Endothelial cell of umbilical vein (primary cell): Measurements from ENCODE around the gene EPB41L3.

ENCODE experiments used
- CTCF ChIP-seq, 2 donors: IDR thresholded peaks; 1 replicate in 1 of 2; 2 replicates in 1 of 2; pipeline ENCODE4 v1.5.1; 2011; ENCODE audit warnings: low read length in 2 of 2, mild to moderate bottlenecking in 2 of 2, moderate library complexity in 2 of 2, control low read depth in 1 of 2, inconsistent platforms in 1 of 2, low read depth in 1 of 2; ENCODE audit not compliant: insufficient read depth in 1 of 2; ENCODE audit errors: extremely low read depth in 1 of 2
- EZH2 ChIP-seq: IDR thresholded peaks from 2 replicates; pipeline ENCODE4 v1.6.1; 2012; ENCODE audit warnings: borderline replicate concordance, low read depth, mild to moderate bottlenecking, moderate library complexity, low read length, inconsistent platforms; ENCODE audit not compliant: severe bottlenecking
- FOS ChIP-seq: IDR thresholded peaks from 2 replicates; pipeline ENCODE4 v1.6.1; 2011; ENCODE audit warnings: mild to moderate bottlenecking, low read length, moderate library complexity, borderline replicate concordance; ENCODE audit not compliant: insufficient read depth
- GATA2 ChIP-seq: IDR thresholded peaks from 2 replicates; pipeline ENCODE4 v1.7.0; 2011; ENCODE audit warnings: low read depth, mild to moderate bottlenecking, moderate library complexity, mixed read lengths, low read length; ENCODE audit not compliant: insufficient read length, insufficient read depth
- JUN ChIP-seq: IDR thresholded peaks from 2 replicates; pipeline ENCODE4 v1.6.1; 2011; ENCODE audit warnings: borderline replicate concordance, low read depth; ENCODE audit not compliant: insufficient read length, insufficient read depth
- MAX ChIP-seq: IDR thresholded peaks from 2 replicates; pipeline ENCODE4 v1.6.1; 2011; ENCODE audit not compliant: insufficient read depth, insufficient read length
- MYC ChIP-seq: IDR thresholded peaks from one replicate; pipeline ENCODE4 v1.6.1; 2011; ENCODE audit warnings: mild to moderate bottlenecking, low read depth, low read length
- POLR2A ChIP-seq: IDR thresholded peaks from 2 replicates; pipeline ENCODE4 v1.6.1; 2012; ENCODE audit warnings: low read depth, mild to moderate bottlenecking, control low read depth, low read length
- POLR2AphosphoS5 ChIP-seq: IDR thresholded peaks from 2 replicates; pipeline ENCODE4 v1.6.1; 2012; ENCODE audit warnings: low read depth, mild to moderate bottlenecking, control low read depth, low read length, moderate library complexity; ENCODE audit not compliant: insufficient read depth

- TF ChIP-seq MAX (no peak), JUN (no peak), POLR2A (no peak), EZH2 (no peak), CTCF (IDR thresholded peaks at IDR 0.05; ENCODE audit: extremely low read depth in 1 of 2, insufficient read depth in 1 of 2, low read depth in 1 of 2, low read length in 2 of 2) (no peak), POLR2AphosphoS5 (no peak), GATA2 (no peak), MYC (no peak), FOS (no peak)
Observed at GRCh38 chr18:5516841-5517240, 27.0 kb downstream of the EPB41L3 start.
